GM12874 (cell line): ENCODE results near the gene WARS2.

Experiments
- TF ChIP-seq, protein P1 (sequence below): IDR thresholded peaks from 2 replicates; pipeline ENCODE4 v1.5.1; 2011; ENCODE audit warnings: low read depth, mild to moderate bottlenecking, control low read depth, low read length, moderate library complexity; ENCODE audit not compliant: insufficient read depth

Gene WARS2

DNA sequence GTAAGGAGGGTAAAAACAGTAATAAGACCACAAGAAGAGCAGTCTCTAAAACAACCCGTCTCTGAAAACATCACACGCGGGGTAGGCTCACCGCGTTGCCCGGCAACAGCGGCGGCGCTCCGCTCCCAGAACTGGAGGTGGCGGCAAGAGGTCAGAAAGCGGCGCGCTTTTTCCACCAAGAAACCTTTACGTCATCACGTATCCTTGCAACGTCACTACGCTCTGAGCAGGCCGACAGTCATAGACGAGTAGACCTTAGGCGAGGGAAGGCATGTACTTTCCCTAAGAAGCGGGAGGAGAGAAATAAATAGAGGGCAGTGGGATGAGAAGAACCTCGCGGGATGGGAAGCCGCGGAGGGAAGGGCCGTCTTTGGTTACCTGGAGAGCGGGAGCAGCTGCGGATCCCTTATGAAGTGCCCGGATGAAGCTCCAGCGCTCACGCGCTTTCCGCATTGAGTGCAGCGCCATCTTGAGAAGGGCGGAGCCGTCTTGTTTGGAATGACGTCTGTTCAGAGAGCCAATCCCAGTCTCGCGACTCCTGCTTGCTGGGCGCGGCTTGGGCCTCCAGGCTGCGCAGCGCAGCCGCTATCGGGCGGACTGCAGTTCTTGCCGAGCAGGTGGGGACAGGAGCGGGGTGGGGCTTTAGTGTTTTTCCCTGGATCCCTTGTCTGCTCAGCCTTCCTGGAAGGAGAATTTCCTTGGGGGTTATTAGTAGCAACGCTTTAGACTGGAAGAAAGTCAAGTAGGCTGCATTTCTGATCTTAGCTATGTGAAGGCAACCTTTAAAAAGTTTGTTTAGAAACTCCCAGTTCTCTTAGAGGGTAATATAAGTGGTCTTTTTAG lies at the start of gene WARS2:
Gene WARS2, minus strand, starts transcription at position 477 of the 843 bp plus-strand sequence. Its CDS starts 9 bp downstream, at position 468.
- TF ChIP-seq, protein P1, sequence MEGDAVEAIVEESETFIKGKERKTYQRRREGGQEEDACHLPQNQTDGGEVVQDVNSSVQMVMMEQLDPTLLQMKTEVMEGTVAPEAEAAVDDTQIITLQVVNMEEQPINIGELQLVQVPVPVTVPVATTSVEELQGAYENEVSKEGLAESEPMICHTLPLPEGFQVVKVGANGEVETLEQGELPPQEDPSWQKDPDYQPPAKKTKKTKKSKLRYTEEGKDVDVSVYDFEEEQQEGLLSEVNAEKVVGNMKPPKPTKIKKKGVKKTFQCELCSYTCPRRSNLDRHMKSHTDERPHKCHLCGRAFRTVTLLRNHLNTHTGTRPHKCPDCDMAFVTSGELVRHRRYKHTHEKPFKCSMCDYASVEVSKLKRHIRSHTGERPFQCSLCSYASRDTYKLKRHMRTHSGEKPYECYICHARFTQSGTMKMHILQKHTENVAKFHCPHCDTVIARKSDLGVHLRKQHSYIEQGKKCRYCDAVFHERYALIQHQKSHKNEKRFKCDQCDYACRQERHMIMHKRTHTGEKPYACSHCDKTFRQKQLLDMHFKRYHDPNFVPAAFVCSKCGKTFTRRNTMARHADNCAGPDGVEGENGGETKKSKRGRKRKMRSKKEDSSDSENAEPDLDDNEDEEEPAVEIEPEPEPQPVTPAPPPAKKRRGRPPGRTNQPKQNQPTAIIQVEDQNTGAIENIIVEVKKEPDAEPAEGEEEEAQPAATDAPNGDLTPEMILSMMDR: no peak

DNA sequence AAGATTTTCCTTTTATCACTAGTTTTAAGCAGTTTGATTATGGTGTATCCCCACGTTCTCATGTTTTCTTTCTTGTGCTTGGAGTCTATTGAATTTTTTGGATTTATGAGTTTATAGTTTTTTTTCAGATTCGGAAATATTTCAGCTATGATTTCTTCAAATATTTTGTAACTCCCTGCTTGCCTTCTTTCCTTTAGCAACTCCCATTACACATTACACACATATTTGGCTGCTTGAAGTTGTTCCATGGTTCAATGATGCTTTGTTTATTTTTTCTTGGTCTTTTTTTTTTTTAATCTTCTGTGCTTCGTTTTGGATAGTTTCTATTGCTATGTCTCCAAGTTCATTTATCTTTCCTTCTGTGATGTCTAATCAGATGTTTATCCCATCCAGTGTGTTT lies 48.5 kb upstream of the WARS2 start:
- TF ChIP-seq, protein P1: no peak

DNA sequence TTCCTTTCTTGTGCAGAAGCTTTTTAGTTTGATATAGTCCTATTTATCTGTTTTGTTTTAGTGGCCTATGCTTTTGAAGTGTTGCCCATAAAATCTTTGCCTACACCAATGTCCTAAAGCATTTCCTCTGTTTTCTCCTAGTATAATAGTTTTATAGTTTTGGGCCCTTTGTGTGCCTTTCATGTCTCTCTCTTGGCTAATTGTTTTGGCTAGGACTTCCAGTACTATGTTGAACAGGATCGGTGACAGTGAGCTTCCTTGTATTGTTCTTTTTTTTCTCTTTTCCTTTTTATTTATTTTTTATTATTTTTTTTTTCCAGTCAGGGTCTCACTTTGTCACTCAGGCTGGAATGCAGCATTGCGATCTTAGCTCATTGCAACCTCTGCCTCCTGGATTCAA lies 47.0 kb upstream of the WARS2 start:
- TF ChIP-seq, protein P1: no peak

DNA sequence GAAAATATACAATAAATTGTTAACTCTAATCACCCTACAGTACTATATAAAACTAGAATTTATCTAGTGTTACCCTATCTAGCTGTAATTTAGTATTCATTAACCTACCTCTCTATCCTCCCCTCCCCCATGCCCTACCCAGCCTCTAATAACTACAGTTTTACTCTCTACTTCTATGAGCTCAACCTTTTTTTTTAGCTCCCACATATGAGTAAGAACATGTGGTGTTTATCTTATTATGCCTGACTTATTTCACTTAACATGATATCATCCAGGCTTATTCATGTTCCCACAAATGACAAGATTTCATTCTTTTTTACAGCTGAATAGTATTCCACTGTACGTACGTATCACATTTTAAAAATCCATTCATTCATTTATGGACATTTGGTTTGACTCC lies 46.0 kb upstream of the WARS2 start:
- TF ChIP-seq, protein P1: no peak

DNA sequence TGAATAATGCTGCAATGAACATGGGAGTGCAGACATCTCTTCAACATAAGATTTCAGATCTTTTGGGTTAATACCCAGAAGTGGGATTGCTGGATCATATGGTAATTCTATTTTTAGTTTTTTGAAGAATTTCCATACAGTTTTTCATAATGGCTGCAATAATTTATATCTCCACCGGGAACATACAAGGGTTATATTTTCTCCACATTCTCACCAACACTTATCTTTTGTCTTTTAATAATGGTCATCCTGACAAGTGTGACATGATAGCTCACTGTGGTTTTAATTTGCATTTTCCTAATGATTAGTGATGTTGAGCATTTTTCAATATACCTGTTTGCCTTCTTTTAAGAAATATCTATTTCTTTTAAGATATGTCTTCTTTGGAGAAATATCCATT lies 44.5 kb upstream of the WARS2 start:
- TF ChIP-seq, protein P1: no peak

DNA sequence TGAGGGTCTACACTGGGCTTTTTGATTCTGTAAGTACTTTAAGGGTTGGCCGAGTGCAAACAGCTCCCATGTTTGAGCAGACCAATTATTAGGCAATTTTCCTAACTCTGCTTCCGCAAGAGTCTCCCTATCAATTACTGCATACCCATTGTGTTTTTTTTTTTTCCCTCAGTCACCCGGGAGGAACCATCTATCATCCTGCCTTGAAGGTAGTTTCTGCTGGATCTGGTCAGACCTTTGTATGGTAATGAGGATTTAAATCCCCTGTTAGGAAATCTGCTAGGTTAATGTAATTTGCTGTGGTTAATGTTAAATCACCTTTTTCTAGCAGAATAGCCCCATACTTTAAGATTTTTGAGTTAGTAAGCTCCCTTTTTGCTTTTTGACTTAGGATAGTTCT lies 40.8 kb upstream of the WARS2 start:
- TF ChIP-seq, protein P1: no peak

DNA sequence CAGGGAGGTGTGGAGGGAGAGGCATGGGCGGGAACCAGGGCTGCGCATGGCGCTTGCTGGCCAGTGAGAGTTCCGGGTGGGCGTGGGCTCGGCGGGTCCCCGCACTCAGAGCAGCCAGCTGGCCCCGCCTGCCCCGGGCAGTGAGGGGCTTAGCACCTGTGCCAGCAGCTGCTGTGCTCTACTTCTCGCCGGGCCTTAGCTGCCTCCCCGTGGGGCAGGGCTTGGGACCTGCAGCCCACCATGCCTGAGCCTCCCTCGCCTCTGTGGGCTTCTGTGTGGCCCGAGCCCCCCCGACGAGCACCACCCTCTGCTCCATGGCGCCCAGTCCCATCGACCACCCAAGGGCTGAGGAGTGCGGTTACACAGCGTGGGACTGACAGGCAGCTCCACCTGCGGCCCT lies 38.6 kb upstream of the WARS2 start:
- TF ChIP-seq, protein P1: no peak
